ENCODE results near the gene DUSP16. TPM values are rescaled to one million over a fixed set of nuclear protein-coding genes. Genes with fewer than 3 reads are reported as not detected.

Gene DUSP16
- total RNA-seq, 2 donors from 2014 or later: 81.1 to 94.8 TPM

DNA sequence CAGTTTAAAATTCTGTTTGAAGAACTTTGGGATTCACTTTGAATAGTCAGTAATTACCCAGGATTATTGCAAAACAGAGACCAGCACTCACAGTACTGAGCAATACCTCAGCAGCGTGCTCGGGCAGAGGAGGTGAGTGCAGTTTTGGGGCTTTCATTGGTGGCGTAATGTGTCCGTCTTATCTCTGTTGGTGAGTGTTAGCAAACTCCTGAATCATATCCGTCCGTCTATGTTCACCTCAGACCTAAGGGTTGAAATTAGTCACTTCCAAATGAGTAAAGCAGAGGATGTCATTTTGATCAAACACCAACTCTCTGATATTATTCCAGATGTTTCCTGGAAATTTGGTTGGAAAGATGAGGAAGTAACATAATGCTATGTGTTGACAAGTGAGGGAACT lies 123.0 kb downstream of the DUSP16 start:
- Mint-ChIP-seq H3K27ac (peak overlapping the region; percentile 98), H3K4me3 (peak overlapping the region; percentile 77), H3K4me1 (peaks cover 56% of the 10 kb centered on the region), H3K27me3 (no peaks in the 10 kb centered on the region), H3K36me3 (ENCODE audit: low read depth) (peaks cover 2% of the 10 kb centered on the region)
- DNase-seq (peak in 1 of 3 donors; percentile 32), ATAC-seq (peak; percentile 20)
- no peaks in the 10 kb centered on the region for H3K9me3 ChIP-seq (ENCODE audit: control insufficient read depth, low read length, poor library complexity, severe bottlenecking)

DNA sequence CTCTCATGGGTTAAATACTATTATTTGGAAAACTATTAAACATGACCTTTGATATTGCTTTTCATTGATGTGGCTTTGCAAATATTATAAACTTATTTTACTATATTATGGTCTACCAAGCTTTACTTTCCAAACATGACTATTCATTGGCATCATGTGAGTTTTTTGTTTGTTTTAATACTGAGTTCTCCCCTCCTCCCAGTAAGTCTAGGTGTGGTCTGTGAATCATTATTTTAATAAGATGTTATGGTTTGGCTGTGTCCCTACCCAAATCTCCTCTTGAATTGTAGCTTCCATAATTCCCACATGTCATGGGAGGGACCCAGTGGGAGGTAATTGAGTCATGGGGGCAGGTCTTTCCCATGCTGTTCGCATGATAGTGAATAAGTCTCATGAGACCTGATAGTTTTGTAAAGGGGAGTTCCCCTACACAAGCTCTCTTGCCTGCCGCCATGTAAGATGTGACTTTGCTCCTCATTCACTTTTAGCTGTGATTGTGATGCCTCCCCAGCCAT lies 125.8 kb downstream of the DUSP16 start:
- no peak for ATAC-seq
- H3K36me3 Mint-ChIP-seq (ENCODE audit: low read depth): peaks cover 2% of the 10 kb centered on the region
- no peaks in the 10 kb centered on the region for H3K9me3 ChIP-seq (ENCODE audit: control insufficient read depth, low read length, poor library complexity, severe bottlenecking)
- H3K4me3 Mint-ChIP-seq: no peak overlapping the region
- DNase-seq: no peak
- no peaks in the 10 kb centered on the region for H3K27me3 Mint-ChIP-seq
- H3K27ac Mint-ChIP-seq: peak overlapping the region; percentile 98
- H3K4me1 Mint-ChIP-seq: peaks cover 51% of the 10 kb centered on the region

DNA sequence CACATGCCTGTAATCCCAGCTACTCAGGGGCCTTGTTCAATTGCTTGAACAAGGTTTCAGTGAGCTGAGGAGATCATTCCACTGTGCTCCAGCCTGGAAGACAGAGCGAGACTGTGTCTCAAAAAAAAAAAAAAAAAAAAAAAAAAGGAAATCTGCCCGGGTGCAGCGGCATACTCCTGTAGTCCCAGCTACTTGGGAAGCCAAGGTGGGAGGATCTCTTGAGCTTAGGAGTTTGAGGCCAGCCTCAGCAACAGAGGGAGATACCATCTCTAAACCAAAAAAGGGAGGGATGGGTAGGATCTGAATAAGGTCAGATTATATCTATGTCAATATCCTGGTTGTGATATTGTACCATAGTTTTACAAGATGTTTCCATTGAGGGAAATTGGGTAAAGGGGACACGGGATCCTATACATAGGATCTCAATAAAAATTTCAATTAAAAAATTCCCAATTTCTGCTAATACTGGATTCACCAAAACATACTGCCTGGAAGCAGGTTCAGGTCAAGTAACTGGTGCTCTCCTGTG lies 129.4 kb downstream of the DUSP16 start:
- Mint-ChIP-seq H3K36me3 (ENCODE audit: low read depth) (peaks cover 2% of the 10 kb centered on the region), H3K4me1 (peaks cover 33% of the 10 kb centered on the region), H3K27me3 (no peaks in the 10 kb centered on the region), H3K27ac (peak overlapping the region; percentile 94), H3K4me3 (peak overlapping the region; percentile 47)
- H3K9me3 ChIP-seq (ENCODE audit: control insufficient read depth, low read length, poor library complexity, severe bottlenecking): no peaks in the 10 kb centered on the region
- DNase-seq (no peak), ATAC-seq (no peak)

DNA sequence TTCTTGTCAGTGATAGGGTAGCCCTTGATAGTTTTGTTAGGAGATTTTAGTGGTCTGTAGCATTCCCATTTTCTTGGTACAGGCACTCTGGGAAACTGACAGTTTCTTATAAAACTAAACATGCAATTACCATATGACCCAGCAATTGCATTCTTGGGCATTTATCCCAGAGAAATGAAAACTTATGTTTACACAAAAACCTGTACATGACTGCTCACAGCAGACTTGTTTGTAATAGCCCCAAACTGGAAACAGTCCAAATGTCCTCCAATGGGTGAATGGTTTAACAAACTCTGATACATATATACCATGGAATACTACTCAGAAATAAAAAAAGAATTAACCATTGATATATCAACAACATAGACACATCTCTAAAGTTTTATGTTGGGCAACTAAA lies 130.3 kb downstream of the DUSP16 start:
- Mint-ChIP-seq H3K4me3 (peak overlapping the region; percentile 31), H3K27me3 (no peaks in the 10 kb centered on the region), H3K36me3 (ENCODE audit: low read depth) (peaks cover 1% of the 10 kb centered on the region), H3K27ac (peak overlapping the region; percentile 94), H3K4me1 (peaks cover 38% of the 10 kb centered on the region)
- no peaks in the 10 kb centered on the region for H3K9me3 ChIP-seq (ENCODE audit: control insufficient read depth, low read length, poor library complexity, severe bottlenecking)
- DNase-seq (no peak), ATAC-seq (no peak)

DNA sequence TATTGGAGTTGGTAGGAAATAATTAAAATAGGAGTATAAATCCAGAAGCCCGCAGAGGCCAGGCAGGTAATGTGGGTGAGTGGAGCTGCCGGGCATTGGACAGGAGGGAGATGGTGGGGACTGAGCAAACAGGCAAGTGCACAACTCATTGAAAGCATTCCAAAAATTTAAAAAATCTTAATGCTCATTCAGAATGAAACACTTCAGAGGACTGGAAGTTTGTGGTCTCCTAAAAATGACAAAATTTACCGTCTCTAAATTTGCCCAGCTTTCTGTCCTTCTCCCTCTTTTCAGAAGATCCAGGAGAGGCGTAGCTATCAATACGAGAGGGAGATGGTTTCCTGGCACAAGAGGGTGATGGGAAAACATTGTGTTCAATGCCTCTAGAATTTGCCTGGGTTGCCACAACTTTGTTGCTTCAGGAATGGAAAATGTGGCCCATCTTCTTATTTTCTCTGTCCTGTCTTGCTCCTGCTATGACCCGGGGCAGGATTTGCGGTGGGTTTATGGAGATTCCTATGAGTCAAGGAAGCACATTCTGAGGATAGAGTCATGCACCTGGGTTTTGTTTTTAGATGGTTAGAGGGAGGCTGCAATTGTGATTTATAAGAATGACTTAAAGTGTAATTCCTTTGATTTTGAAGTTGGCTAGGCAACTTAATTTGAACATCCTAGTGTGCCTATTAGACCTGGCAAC lies 133.6 kb downstream of the DUSP16 start:
- no peak for DNase-seq
- H3K36me3 Mint-ChIP-seq (ENCODE audit: low read depth): peaks cover 2% of the 10 kb centered on the region
- no peaks in the 10 kb centered on the region for H3K9me3 ChIP-seq (ENCODE audit: control insufficient read depth, low read length, poor library complexity, severe bottlenecking)
- ATAC-seq: no peak
- H3K4me1 Mint-ChIP-seq: peaks cover 33% of the 10 kb centered on the region
- peak overlapping the region; percentile 91 for H3K27ac Mint-ChIP-seq
- H3K27me3 Mint-ChIP-seq: no peaks in the 10 kb centered on the region
- peak overlapping the region; percentile 70 for H3K4me3 Mint-ChIP-seq

DNA sequence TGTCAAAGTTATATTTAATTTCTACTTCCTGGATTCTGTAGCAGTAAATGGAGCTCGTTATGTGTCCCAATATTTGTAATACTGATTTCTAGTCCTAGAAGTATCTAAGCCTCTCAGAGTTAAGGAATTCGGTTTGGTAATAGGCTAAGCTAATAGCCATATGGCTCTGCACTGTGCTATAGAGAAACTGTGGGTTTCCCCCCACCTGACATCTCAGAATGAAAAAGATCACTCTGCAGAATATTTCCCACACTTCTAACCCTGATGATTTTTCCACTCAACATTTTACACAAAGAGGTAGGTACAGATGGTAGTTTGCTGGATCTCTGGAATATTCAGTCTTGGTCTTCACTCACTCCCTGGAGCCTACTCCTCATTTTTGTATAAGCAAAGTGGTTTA lies 134.6 kb downstream of the DUSP16 start:
- peak; percentile 44 for ATAC-seq
- H3K27ac Mint-ChIP-seq: peak overlapping the region; percentile 91
- H3K9me3 ChIP-seq (ENCODE audit: control insufficient read depth, low read length, poor library complexity, severe bottlenecking): no peaks in the 10 kb centered on the region
- no peak overlapping the region for H3K4me3 Mint-ChIP-seq
- peaks cover 5% of the 10 kb centered on the region for H3K36me3 Mint-ChIP-seq (ENCODE audit: low read depth)
- H3K27me3 Mint-ChIP-seq: no peaks in the 10 kb centered on the region
- DNase-seq: no peak
- peaks cover 25% of the 10 kb centered on the region for H3K4me1 Mint-ChIP-seq

DNA sequence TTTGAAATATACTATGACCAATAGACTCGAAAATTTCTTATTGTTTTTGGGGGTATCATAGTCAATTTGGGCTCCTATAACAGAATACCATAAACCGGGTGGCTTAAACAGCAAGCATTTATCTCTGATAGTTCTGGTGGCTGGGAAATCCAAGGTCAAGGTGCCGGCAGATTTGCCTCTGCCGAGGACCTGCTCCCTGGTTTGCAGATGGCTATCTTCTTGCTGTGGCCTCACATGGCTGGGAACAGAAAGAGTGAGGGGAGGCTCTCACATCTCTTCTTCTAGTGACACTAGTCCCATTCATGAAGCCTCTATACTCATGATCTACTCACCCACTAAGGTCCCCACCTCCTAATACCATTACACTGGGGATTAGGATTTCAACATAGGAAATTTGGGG lies 135.1 kb downstream of the DUSP16 start:
- peaks cover 21% of the 10 kb centered on the region for H3K4me1 Mint-ChIP-seq
- no peak overlapping the region for H3K4me3 Mint-ChIP-seq
- H3K9me3 ChIP-seq (ENCODE audit: control insufficient read depth, low read length, poor library complexity, severe bottlenecking): no peaks in the 10 kb centered on the region
- no peak for DNase-seq
- H3K36me3 Mint-ChIP-seq (ENCODE audit: low read depth): peaks cover 5% of the 10 kb centered on the region
- H3K27me3 Mint-ChIP-seq: no peaks in the 10 kb centered on the region
- H3K27ac Mint-ChIP-seq: peak overlapping the region; percentile 91
- no peak for ATAC-seq

DNA sequence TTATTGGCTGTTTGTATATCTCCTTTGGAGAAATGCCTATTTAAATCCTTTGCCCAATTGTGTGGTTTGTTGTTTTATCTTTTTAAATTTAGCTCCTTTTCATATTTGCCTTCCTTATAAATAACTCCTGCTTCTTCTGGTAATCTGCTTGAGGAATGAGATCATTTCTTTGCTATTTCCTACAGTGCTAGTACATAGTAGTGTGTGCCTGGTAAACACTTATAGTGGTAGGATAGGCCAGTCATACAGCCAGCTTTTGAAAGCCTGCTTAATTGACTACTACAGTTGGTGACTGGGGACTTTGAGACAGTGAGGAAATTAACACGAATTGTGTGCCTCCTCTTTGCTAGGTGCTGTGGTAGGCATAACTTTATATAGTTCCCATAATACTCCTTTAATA lies 137.0 kb downstream of the DUSP16 start:
- no peak overlapping the region for H3K27ac Mint-ChIP-seq
- H3K4me3 Mint-ChIP-seq: no peak overlapping the region
- DNase-seq: no peak
- peaks cover 17% of the 10 kb centered on the region for H3K4me1 Mint-ChIP-seq
- ATAC-seq: no peak
- peaks cover 13% of the 10 kb centered on the region for H3K36me3 Mint-ChIP-seq (ENCODE audit: low read depth)
- H3K27me3 Mint-ChIP-seq: no peaks in the 10 kb centered on the region
- no peaks in the 10 kb centered on the region for H3K9me3 ChIP-seq (ENCODE audit: control insufficient read depth, low read length, poor library complexity, severe bottlenecking)

DNA sequence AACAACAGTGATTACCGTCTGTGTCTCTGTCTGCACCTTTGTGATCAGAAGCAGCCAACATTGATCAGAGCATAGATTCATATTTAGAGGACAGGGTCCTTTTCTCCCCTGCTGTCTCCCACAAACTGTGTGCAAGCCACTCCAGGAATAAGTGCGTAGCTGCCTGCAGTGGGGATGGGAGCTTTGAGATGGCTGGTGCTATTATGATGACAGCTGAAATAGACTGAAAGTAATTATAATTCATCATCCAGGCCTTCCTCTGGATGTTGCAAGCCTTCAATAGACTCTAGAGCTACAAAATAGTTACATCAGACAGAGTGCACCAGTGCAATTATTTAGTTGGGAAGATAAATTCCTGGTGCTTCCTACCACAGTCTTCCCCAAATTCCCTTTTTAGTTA lies 137.7 kb downstream of the DUSP16 start:
- H3K36me3 Mint-ChIP-seq (ENCODE audit: low read depth): peaks cover 13% of the 10 kb centered on the region
- no peak for ATAC-seq
- H3K4me1 Mint-ChIP-seq: peaks cover 17% of the 10 kb centered on the region
- H3K27ac Mint-ChIP-seq: no peak overlapping the region
- no peak for DNase-seq
- no peaks in the 10 kb centered on the region for H3K9me3 ChIP-seq (ENCODE audit: control insufficient read depth, low read length, poor library complexity, severe bottlenecking)
- no peak overlapping the region for H3K4me3 Mint-ChIP-seq
- H3K27me3 Mint-ChIP-seq: no peaks in the 10 kb centered on the region

Other genes with a start within 250 kb of the DUSP16 start
- under 1 TPM in 1 of 2 donors, not detected in 1; 0.12 TPM for gene MANSC1, start 212.6 kb downstream of the DUSP16 start, total RNA-seq
- 10 to 100 TPM; 35.0 to 48.4 TPM for gene BORCS5, start 205.8 kb downstream of the DUSP16 start, total RNA-seq
- gene CREBL2, start 49.0 kb upstream of the DUSP16 start, total RNA-seq: 10 to 100 TPM; 25.6 to 37.2 TPM
- 1 to 10 TPM; 2.0 to 2.1 TPM for gene GPR19, start 133.3 kb upstream of the DUSP16 start, total RNA-seq
- gene CDKN1B, start 154.5 kb upstream of the DUSP16 start, total RNA-seq: 100 to 1,000 TPM; 202 to 252 TPM
- gene APOLD1, start 222.8 kb upstream of the DUSP16 start, total RNA-seq: 1 to 10 TPM; 3.1 to 5.1 TPM

All from T-helper 17 cell (primary cell).